HepG2 (cell line): ENCODE data around the gene PPDPF. TPM values are rescaled to one million over a fixed set of nuclear protein-coding genes. Genes with fewer than 3 reads are reported as not detected.

ENCODE experiments used
- ARNT2 ChIP-seq: sonication (generic); formaldehyde crosslinking; IDR thresholded peaks from 2 replicates; pipeline ENCODE4 v1.8.0; 2022; ENCODE audit warnings: mild to moderate bottlenecking, low read depth, missing genetic modification reagents, moderate library complexity
- FIP1L1 ChIP-seq: fragments of 200-400 bp; formaldehyde crosslinking; IDR thresholded peaks from 2 replicates; pipeline ENCODE4 v1.6.1; 2018; ENCODE audit warnings: low read depth, mild to moderate bottlenecking, low read length, moderate library complexity, borderline replicate concordance; ENCODE audit not compliant: insufficient read depth
- FOXK1 ChIP-seq: sonication (generic); formaldehyde crosslinking; IDR thresholded peaks from 2 replicates; pipeline ENCODE4 v1.4.0; 2020; ENCODE audit warnings: low read depth, missing genetic modification reagents, borderline replicate concordance
- GFI1 ChIP-seq: sonication (generic); formaldehyde crosslinking; IDR thresholded peaks from 2 replicates; pipeline ENCODE4 v1.5.0; 2020; ENCODE audit warnings: missing genetic modification reagents, mild to moderate bottlenecking, borderline replicate concordance
- HNRNPH1 ChIP-seq: fragments of 200-400 bp; formaldehyde crosslinking; optimal IDR thresholded peaks from 2 replicates; pipeline ENCODE3; 2017; ENCODE audit warnings: mild to moderate bottlenecking, low read depth, low read length
- MZF1 ChIP-seq: sonication (generic); formaldehyde crosslinking; IDR thresholded peaks from 2 replicates; pipeline ENCODE4 v1.8.1; 2023; ENCODE audit warnings: mild to moderate bottlenecking, missing genetic modification reagents, borderline replicate concordance
- NCOA2 ChIP-seq: sonication (generic); formaldehyde crosslinking; IDR thresholded peaks from 2 replicates; pipeline ENCODE4 v1.8.0; 2022; ENCODE audit warnings: inconsistent platforms
- NR2F6 ChIP-seq, 2 experiments: IDR thresholded peaks; 2 replicates each; pipeline ENCODE4 v1.6.1; 2016; ENCODE audit warnings: antibody characterized with exemption in 1 of 2, mild to moderate bottlenecking in 1 of 2
- PHF21A ChIP-seq: sonication (generic); formaldehyde crosslinking; IDR thresholded peaks from 2 replicates; pipeline ENCODE4 v1.5.0; 2020; ENCODE audit warnings: mild to moderate bottlenecking, missing genetic modification reagents
- PRDM4 ChIP-seq: sonication (generic); formaldehyde crosslinking; IDR thresholded peaks from 2 replicates; pipeline ENCODE4 v1.9.0; 2021; ENCODE audit warnings: missing genetic modification reagents, borderline replicate concordance
- TEAD2 ChIP-seq: sonication (generic); formaldehyde crosslinking; IDR thresholded peaks from 2 replicates; pipeline ENCODE4 v1.9.0; 2021; ENCODE audit warnings: missing genetic modification reagents
- TOE1 ChIP-seq: sonication (generic); formaldehyde crosslinking; IDR thresholded peaks from 2 replicates; pipeline ENCODE4 v1.4.0; 2020; ENCODE audit warnings: mild to moderate bottlenecking, missing genetic modification reagents
- ZBTB14 ChIP-seq: sonication (generic); formaldehyde crosslinking; IDR thresholded peaks from 2 replicates; pipeline ENCODE4 v1.4.0; 2020; ENCODE audit warnings: missing genetic modification reagents
- ZEB1 ChIP-seq: IDR thresholded peaks from 2 replicates; pipeline ENCODE4 v1.6.1; 2012; ENCODE audit warnings: mild to moderate bottlenecking, low read depth, inconsistent platforms; ENCODE audit not compliant: insufficient replicate concordance
- ZIK1 ChIP-seq: sonication (generic); formaldehyde crosslinking; IDR thresholded peaks from 2 replicates; pipeline ENCODE4 v1.5.0; 2020; ENCODE audit warnings: mild to moderate bottlenecking, low read depth, missing genetic modification reagents, borderline replicate concordance
- ZNF18 ChIP-seq: sonication (generic); formaldehyde crosslinking; IDR thresholded peaks from 2 replicates; pipeline ENCODE4 v1.8.0; 2022; ENCODE audit warnings: mild to moderate bottlenecking, missing genetic modification reagents; ENCODE audit not compliant: insufficient replicate concordance
- ZNF232 ChIP-seq: sonication (generic); formaldehyde crosslinking; IDR thresholded peaks from 2 replicates; pipeline ENCODE4 v1.4.0; 2020; ENCODE audit warnings: missing genetic modification reagents, borderline replicate concordance
- ZNF260 ChIP-seq: sonication (generic); formaldehyde crosslinking; IDR thresholded peaks from 2 replicates; pipeline ENCODE4 v1.4.0; 2020; ENCODE audit warnings: missing genetic modification reagents, low read depth, mild to moderate bottlenecking, borderline replicate concordance
- ZNF280B ChIP-seq: sonication (generic); formaldehyde crosslinking; IDR thresholded peaks from 2 replicates; pipeline ENCODE4 v1.5.0; 2020; ENCODE audit warnings: missing genetic modification reagents, mild to moderate bottlenecking, borderline replicate concordance
- ZNF501 ChIP-seq: sonication (generic); formaldehyde crosslinking; IDR thresholded peaks from 2 replicates; pipeline ENCODE4 v1.5.1; 2020; ENCODE audit warnings: mild to moderate bottlenecking, moderate library complexity, missing genetic modification reagents
- polyA plus RNA-seq, 8 experiments: library from polyadenylated mRNA; depleted of rRNA in 3 of 8; stranded (reverse) in 7 of 8; unstranded in 1 of 8; fragments of >200 nt; fragmentation: Illumina TruSeq in 4 of 8; extraction: Trizol in 4 of 8; gene quantifications; 2 replicates each; pipeline versions ENCODE4 v1.2.1 to v1.2.3, GENCODE V29; 2011 to 2016; ENCODE audit warnings: low read depth in 4 of 8, missing spikeins in 1 of 8, mixed read lengths in 1 of 8; ENCODE audit not compliant: insufficient read depth in 1 of 8
- total RNA-seq, 5 experiments: library from RNA; depleted of rRNA; stranded (reverse); fragments of >200 nt; fragmentation: Illumina TruSeq; extraction: Trizol; gene quantifications; 2 replicates each; pipeline ENCODE4 v1.2.3, GENCODE V29; 2016; ENCODE audit warnings: low read depth in 1 of 5

Gene PPDPF
- total and polyA plus RNA-seq, 2 of the 13 experiments (the other 11 are each of a cell fraction or from before 2014, with no cell fraction given), result 1.8 to 7.0 TPM

- TF ChIP-seq ZNF18 (CRISPR knock-in tag) (no peak), ZEB1 (no peak), ZBTB14 (CRISPR knock-in tag) (no peak), GFI1 (CRISPR knock-in tag) (no peak), NCOA2 (no peak), FIP1L1 (no peak), ZNF260 (no peak), TOE1 (CRISPR knock-in tag) (no peak), ARNT2 (CRISPR knock-in tag) (no peak), PHF21A (CRISPR knock-in tag) (no peak), ZNF501 (CRISPR knock-in tag) (peak; percentile 13; the same call in 1 of the 2 replicates), ZIK1 (CRISPR knock-in tag) (no peak), FOXK1 (CRISPR knock-in tag) (no peak), NR2F6 (IDR thresholded peaks at IDR 0.05) (peak; percentile 44; the same call in 1 of the 2 replicates), NR2F6 (CRISPR knock-in tag; IDR thresholded peaks at IDR 0.05) (no peak), TEAD2 (CRISPR knock-in tag) (no peak), HNRNPH1 (no peak), PRDM4 (no peak), MZF1 (no peak), ZNF280B (CRISPR knock-in tag) (no peak), ZNF232 (0 out of 2 replicates have a peak, but pooled peaks have one; percentile 51)
Measured at GRCh38 chr20:63538204-63539091, 17.9 kb downstream of the PPDPF start (continued).
